Fibroblast of skin of abdomen (primary cell): Measurements from ENCODE around the gene RAI1.

Source experiments
- DNase-seq: peaks from one replicate; pipeline ENCODE4 v3.0.0-alpha.2; 2013

RAI1 gene

DNA sequence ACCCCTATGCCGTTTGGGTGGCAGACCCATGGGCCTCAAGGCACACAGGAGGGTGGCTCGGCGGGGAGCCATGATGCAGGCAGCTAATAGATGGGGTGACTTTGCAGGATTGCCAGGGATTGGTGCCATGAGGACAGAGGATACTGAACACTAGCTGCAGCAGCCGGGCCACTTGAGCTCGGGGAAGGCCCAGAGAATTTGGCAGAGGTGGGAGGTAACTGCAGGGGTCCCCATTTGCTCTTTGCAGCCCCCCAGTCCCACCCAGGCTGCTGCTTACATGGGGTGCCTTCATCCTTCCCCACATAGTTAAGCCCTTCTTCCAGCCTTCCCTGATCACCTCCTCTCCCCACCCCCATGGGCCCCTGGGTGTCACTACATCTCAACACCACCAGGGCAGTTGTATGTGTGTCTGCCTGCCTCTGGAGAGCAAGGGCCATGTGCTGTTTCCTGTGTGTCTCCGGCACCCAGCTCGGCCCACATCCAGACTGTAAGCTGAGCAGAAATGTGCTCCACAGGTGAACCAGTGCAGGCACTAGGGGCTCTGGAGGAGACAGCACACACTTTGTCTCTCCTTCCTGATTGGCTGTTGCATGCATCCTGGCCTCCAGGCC lies 103.5 kb downstream of the RAI1 start:
- DNase-seq, result no peak

GRCh38 chr17:17785407-17785806 lies 104.1 kb downstream of the RAI1 start:
- DNase-seq, result no peak

GRCh38 chr17:17786998-17787397 lies 105.7 kb downstream of the RAI1 start:
- no peak for DNase-seq

DNA sequence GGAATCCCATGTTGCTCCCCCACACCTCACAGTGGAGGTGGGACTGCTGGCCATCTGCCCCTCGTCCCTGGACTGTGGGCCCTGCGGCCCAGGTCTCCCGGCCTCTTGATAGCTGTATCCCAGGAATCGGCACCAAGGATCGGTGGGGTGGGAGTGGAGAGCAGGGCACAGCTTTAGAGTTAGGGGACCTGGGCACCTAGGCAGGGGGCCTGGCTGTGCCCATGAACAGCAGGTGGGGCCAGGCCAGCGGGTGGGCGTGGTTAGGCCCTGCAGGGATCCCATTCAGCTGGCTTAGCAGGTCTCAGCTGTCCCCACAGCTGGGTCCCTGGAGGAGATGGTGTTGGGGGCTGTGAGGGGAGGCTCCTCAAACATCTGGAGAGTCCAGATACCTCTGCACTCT lies 106.3 kb downstream of the RAI1 start:
- DNase-seq, result no peak

- no peak for DNase-seq
Measured at GRCh38 chr17:17788967-17789366, 107.7 kb downstream of the RAI1 start.

DNA sequence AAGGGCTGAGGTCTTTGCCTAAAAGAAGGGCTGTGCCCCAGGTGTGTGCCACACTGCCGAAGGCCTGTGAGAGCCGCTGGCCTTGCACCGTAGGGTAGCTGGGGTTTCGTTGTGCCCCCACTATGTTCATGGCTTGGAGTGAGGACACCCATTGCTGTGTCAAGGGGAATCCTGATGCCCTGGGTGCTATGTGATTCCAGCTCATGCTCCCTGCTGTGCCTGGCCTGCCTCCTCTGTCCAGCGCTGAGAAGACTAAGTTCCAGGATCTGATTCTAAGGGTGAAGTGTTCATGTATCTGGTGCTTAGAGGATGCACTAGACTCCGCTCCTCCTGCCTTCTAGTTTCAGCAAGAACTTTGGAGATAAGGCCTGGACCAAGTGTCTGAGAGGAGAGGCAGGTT lies 108.2 kb downstream of the RAI1 start:
- no peak for DNase-seq

GRCh38 chr17:17789828-17790636 lies 108.8 kb downstream of the RAI1 start:
- DNase-seq, result no peak

DNA sequence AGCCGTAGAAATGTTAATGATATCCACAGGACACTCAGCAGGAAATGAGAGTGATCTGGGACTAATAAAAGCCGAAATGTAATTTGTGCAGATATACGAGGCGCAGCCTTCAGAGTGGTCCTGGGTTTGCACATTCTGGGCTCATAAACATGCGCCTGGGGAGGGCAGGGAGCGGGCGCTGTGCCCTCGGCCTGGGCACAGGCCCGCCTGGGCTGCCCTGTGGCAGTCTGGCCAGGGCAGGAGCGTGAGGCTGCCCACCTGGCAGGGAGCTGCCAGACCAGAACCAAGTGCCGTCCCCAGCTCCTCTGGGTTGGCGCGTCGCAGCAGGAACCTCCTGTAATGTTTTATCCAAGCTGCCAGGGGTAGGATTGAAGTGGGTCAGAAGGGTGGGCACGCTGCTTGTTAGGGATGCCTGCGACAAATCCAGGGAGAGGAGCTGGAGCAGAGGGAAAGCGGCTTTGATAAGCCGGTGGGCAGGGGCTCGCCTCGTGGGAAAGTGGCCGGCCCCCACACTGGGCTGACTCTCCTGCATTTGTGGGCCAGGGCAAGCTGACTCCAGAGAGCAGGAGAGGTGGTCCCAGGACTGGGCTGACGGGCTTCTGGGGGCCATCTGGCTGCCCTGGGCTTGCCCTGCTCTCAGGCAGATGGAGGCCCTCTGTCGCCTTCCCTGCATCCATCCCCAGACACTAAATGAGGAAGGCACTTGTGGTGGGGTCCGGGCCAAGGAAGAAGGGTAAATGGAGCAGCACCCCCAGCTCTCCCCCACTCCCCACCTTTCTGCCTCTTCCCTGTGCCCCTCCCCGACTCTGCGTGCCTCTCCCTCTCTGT lies 109.6 kb downstream of the RAI1 start:
- DNase-seq, result no peak

DNA sequence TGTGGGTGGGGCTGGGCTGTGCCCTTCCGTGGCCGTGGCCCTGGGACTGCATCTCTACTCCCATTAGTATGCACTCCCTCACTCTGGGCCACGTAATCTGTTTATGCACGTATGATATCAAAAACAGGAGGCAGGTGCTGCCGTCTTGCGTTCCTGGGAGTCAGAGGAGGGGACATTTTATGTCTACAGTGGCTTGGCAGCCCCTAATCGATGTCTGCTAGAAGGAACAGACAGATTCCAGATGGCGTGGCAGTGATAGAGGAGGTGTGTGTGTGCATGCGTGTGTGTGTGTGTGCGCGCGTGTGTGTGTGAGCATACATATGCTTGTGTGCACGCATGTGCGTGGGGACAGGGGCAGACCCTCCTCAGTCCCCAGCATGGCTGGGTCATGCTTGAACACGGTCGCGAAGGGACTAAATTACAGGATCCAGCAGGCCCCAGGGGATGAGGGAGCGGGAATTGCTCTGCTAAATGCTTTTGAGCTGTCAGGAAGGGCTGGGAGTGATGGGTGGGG lies 110.8 kb downstream of the RAI1 start:
- DNase-seq, result no peak

GRCh38 chr17:17792551-17793377 lies 111.5 kb downstream of the RAI1 start:
- DNase-seq, result peak; percentile 75

DNA sequence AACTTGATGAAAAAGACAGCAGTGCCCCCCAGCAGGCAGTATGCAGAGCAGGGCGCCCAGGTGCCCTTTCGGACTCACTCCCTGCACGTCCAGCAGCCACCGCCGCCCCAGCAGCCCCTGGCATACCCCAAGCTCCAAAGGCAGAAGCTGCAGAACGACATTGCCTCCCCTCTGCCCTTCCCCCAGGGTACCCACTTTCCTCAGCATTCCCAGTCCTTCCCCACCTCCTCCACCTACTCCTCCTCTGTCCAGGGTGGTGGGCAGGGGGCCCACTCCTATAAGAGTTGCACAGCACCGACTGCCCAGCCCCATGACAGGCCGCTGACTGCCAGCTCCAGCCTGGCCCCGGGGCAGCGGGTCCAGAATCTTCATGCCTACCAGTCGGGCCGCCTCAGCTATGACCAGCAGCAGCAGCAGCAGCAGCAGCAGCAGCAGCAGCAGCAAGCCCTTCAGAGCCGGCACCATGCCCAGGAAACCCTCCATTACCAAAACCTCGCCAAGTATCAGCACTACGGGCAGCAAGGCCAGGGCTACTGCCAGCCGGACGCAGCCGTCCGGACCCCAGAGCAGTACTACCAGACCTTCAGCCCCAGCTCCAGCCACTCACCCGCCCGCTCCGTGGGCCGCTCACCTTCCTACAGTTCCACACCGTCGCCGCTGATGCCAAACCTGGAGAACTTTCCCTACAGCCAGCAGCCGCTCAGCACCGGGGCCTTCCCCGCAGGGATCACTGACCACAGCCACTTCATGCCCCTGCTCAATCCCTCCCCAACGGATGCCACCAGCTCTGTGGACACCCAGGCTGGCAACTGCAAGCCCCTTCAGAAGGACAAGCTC lies 112.3 kb downstream of the RAI1 start:
- no peak for DNase-seq

- no peak for DNase-seq
Measured at GRCh38 chr17:17794382-17794781, 113.1 kb downstream of the RAI1 start.

GRCh38 chr17:17795296-17795695 lies 114.0 kb downstream of the RAI1 start:
- DNase-seq, result no peak

DNA sequence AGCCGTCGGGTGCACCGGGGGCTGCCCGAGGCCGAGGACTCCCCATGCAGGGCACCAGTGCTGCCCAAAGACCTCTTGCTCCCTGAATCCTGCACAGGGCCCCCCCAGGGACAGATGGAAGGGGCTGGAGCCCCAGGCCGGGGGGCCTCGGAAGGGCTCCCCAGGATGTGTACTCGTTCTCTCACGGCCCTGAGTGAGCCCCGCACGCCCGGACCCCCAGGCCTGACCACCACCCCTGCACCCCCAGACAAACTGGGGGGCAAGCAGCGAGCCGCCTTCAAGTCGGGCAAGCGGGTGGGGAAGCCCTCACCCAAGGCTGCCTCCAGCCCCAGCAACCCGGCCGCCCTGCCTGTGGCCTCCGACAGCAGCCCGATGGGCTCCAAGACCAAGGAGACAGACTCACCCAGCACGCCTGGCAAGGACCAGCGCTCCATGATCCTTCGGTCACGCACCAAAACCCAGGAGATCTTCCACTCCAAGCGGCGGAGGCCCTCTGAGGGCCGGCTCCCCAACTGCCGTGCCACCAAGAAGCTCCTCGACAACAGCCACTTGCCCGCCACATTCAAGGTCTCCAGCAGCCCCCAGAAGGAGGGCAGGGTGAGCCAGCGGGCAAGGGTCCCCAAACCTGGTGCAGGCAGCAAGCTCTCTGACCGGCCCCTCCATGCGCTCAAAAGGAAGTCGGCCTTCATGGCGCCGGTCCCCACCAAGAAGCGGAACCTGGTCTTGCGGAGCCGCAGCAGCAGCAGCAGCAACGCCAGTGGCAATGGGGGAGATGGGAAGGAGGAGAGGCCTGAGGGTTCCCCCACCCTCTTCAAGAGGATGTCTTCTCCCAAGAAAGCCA lies 114.9 kb downstream of the RAI1 start:
- no peak for DNase-seq

GRCh38 chr17:17796787-17797061 lies 115.5 kb downstream of the RAI1 start:
- DNase-seq, result no peak

- no peak for DNase-seq
Measured at GRCh38 chr17:17797119-17797809, 116.0 kb downstream of the RAI1 start.

DNA sequence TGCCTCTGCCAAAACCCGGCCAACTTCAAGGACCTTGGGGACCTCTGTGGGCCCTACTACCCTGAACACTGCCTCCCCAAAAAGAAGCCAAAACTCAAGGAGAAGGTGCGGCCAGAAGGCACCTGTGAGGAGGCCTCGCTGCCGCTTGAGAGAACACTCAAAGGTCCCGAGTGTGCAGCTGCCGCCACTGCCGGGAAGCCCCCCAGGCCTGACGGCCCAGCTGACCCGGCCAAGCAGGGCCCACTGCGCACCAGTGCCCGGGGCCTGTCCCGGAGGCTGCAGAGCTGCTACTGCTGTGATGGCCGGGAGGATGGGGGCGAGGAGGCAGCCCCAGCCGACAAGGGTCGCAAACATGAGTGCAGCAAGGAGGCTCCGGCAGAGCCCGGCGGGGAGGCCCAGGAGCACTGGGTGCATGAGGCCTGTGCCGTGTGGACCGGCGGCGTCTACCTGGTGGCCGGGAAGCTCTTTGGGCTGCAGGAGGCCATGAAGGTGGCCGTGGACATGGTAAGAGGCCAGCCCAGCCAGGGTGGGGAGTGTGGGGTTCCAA lies 116.8 kb downstream of the RAI1 start:
- no peak for DNase-seq

GRCh38 chr17:17798573-17799255 lies 117.5 kb downstream of the RAI1 start:
- no peak for DNase-seq

GRCh38 chr17:17800504-17801021 lies 119.3 kb downstream of the RAI1 start:
- DNase-seq, result no peak
